Measurements from ENCODE around the gene SLC47A2.

- TF ChIP-seq REST (IDR thresholded peaks at IDR 0.05; ENCODE audit: insufficient read depth in 1 of 2, low read depth in 2 of 2, low read length in 2 of 2) (no peak), POLR2AphosphoS5 (IDR thresholded peaks at IDR 0.05; ENCODE audit: low read depth, low read length) (no peak), TAF1 (IDR thresholded peaks at IDR 0.05; ENCODE audit: borderline replicate concordance, insufficient read depth, low read length) (no peak), SIN3A (IDR thresholded peaks at IDR 0.05; ENCODE audit: borderline replicate concordance, insufficient read depth, low read length) (no peak)
These were observed 11.7 kb upstream of the SLC47A2 start for GRCh38 chr17:19728084-19728495.

All from PFSK-1 (cell line).